Activated T-cell treated with anti-CD3 and anti-CD28 coated beads for 4 hours (primary cell): ENCODE results near the gene ATP13A4.

Experiments used
- DNase-seq: peaks from one replicate; pipeline ENCODE4 v3.0.0-alpha.2; 2020

Gene ATP13A4

GRCh38 chr3:193387596-193387995 lies 167.1 kb downstream of the ATP13A4 start:
- no peak for DNase-seq

DNA sequence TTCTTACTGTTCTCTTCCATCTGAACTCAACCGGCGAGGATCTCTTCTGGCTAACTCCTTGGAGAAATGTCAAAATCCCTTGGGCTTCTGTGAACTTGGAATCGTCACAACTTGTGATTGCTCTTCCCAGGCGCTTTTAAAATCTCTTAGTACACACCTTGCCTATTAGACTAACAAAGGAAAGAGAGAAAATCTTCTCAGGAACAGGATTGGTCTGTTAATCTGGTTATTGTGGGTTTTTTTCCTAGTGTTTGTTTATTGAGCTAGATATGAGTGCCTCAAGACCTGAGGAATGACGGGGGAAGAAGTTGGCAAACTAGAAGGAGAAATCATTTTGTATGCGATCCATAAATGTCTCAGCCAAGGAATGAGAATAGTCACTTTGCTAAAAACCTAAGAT lies 176.0 kb downstream of the ATP13A4 start, which contains the start of gene ATP13A5:
Gene ATP13A5 (minus strand): TSS at position 48 of the 400 bp plus-strand sequence. CDS start 28 bp downstream, at position 20.
- DNase-seq, result no peak

DNA sequence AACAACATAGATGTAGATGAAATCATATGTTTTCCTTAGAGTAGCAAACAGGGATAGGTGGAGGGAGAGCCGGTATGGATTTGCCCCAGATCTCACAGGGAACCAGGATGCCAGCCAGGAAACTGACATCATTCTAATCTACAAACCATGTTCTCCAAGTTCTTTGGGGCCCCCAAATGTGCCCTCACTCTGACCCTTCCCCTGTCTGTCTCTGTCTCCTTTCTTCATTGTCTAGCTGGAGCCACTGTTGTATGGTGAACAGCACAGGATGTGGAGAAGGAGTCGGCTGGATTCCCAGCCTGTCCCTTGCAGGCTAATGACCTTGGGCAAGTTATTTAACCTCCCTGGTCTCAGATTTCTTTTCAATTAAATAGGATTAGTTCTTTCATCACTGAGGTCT lies 177.1 kb downstream of the ATP13A4 start:
- no peak for DNase-seq

GRCh38 chr3:193375614-193376013 lies 179.1 kb downstream of the ATP13A4 start:
- DNase-seq, result no peak

GRCh38 chr3:193372783-193373182 lies 181.9 kb downstream of the ATP13A4 start:
- DNase-seq, result no peak

- no peak for DNase-seq
These were observed 186.8 kb downstream of the ATP13A4 start for GRCh38 chr3:193367868-193368267.

GRCh38 chr3:193357291-193357690 lies 197.4 kb downstream of the ATP13A4 start:
- DNase-seq, result no peak

DNA sequence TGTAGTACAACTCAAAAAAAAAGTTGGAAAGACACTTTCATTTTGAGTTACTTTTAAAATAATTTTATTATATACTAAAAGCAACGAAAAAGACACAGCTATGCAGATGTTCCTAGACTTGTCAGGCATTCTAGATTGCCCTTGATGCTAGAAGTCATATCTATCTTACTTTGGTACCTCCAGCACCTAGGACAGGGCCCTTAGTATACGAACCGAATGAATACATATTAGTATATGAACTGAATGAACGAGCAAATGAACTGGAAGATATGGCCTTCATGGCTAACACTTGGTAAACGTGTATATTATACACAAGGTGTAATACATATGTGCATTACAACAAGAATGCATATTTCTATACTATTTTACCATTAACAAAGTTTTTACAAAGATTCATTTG lies 200.3 kb downstream of the ATP13A4 start:
- DNase-seq, result no peak
